GM19324 (cell line): ENCODE measurements around the gene TPD52L1.
"Not testable (repeated sequence)": the region's sequence is repeated elsewhere in the genome, so short reads cannot be mapped to it uniquely, and the experiment has no call there.

Experiments
- ATAC-seq: cut with Tn5 transposase; IDR thresholded peaks from one replicate; pipeline ENCODE4 v1.9.1; 2021; ENCODE audit warnings: mild to moderate bottlenecking, moderate library complexity; ENCODE audit not compliant: unreplicated experiment, low FRiP score

Gene TPD52L1

GRCh38 chr6:125264476-125264875, 110.9 kb downstream of the TPD52L1 start:
- no peak for ATAC-seq

GRCh38 chr6:125267806-125268523, 114.4 kb downstream of the TPD52L1 start:
- no peak for ATAC-seq

GRCh38 chr6:125268765-125269164, 115.2 kb downstream of the TPD52L1 start:
- ATAC-seq = no peak

- no peak for ATAC-seq
These were observed 115.9 kb downstream of the TPD52L1 start for GRCh38 chr6:125269328-125269985.

- ATAC-seq = no peak
These were observed 116.8 kb downstream of the TPD52L1 start for GRCh38 chr6:125270380-125270779.

- no peak for ATAC-seq
These were observed 118.0 kb downstream of the TPD52L1 start for GRCh38 chr6:125271486-125272159.

GRCh38 chr6:125273251-125273650, 119.7 kb downstream of the TPD52L1 start:
- no peak for ATAC-seq

- no peak for ATAC-seq
These were observed 120.4 kb downstream of the TPD52L1 start for GRCh38 chr6:125273965-125274364.

GRCh38 chr6:125274935-125275334, 121.4 kb downstream of the TPD52L1 start:
- ATAC-seq = no peak

- no peak for ATAC-seq
These were observed 122.2 kb downstream of the TPD52L1 start for GRCh38 chr6:125275779-125276178.

- ATAC-seq = no peak
These were observed 124.3 kb downstream of the TPD52L1 start for GRCh38 chr6:125277838-125278237.

- ATAC-seq = no peak
These were observed 126.4 kb downstream of the TPD52L1 start for GRCh38 chr6:125279961-125280360.

- ATAC-seq = not testable (repeated sequence)
These were observed 126.9 kb downstream of the TPD52L1 start for GRCh38 chr6:125280370-125281035.

- not testable (repeated sequence) for ATAC-seq
These were observed 128.9 kb downstream of the TPD52L1 start for GRCh38 chr6:125282470-125282869.

- no peak for ATAC-seq
These were observed 131.8 kb downstream of the TPD52L1 start for GRCh38 chr6:125285353-125285752.

- no peak for ATAC-seq
These were observed 132.4 kb downstream of the TPD52L1 start for GRCh38 chr6:125285936-125286335.

GRCh38 chr6:125287718-125288117, 134.1 kb downstream of the TPD52L1 start:
- ATAC-seq = no peak

GRCh38 chr6:125293587-125293986, 140.0 kb downstream of the TPD52L1 start:
- ATAC-seq = no peak

GRCh38 chr6:125294036-125294435, 140.5 kb downstream of the TPD52L1 start:
- no peak for ATAC-seq

- no peak for ATAC-seq
These were observed 141.4 kb downstream of the TPD52L1 start for GRCh38 chr6:125294925-125295324.

GRCh38 chr6:125296471-125296870, 142.9 kb downstream of the TPD52L1 start:
- no peak for ATAC-seq
